GM23338 (cell line): ENCODE data around the gene FGGY. TPM values are rescaled to one million over a fixed set of nuclear protein-coding genes. Genes with fewer than 3 reads are reported as not detected.

Experiments
- ATAC-seq: fragments of 200-7000 bp; cut with Tn5 transposase; 3 replicates; pipeline ENCODE4 v1.9.1; 2020
- DNase-seq: peaks from one replicate; pipeline ENCODE4 v3.0.0-alpha.2; 2015; ENCODE audit warnings: low spot score
- H2AFZ ChIP-seq: fragments of 200-600 bp; sonication (generic); 2 replicates; pipeline ENCODE4 v1.8.0; 2016; ENCODE audit warnings: antibody characterized with exemption, mild to moderate bottlenecking, moderate library complexity
- H3F3A ChIP-seq: fragments of 200-600 bp; sonication (generic); replicated peaks from 2 replicates; pipeline ENCODE4 v1.8.0; 2017; ENCODE audit warnings: antibody characterized with exemption, mixed run types, low read depth
- H3K27ac ChIP-seq: fragments of 200-600 bp; sonication (generic); 2 replicates; pipeline ENCODE4 v1.6.1; 2016; ENCODE audit warnings: low read depth
- H3K27me3 ChIP-seq: fragments of 200-600 bp; sonication (generic); 2 replicates; pipeline ENCODE4 v1.8.0; 2016; ENCODE audit warnings: mild to moderate bottlenecking, mixed run types, moderate library complexity; ENCODE audit not compliant: insufficient read depth
- H3K36me3 ChIP-seq: fragments of 200-600 bp; sonication (generic); 2 replicates; pipeline ENCODE4 v1.8.0; 2016; ENCODE audit warnings: mild to moderate bottlenecking; ENCODE audit not compliant: insufficient read depth
- H3K4me1 ChIP-seq: fragments of 200-600 bp; sonication (generic); 2 replicates; pipeline ENCODE4 v1.8.0; 2016; ENCODE audit warnings: mild to moderate bottlenecking, moderate library complexity; ENCODE audit not compliant: insufficient read depth
- H3K4me2 ChIP-seq: fragments of 200-600 bp; sonication (generic); 2 replicates; pipeline ENCODE4 v1.7.1; 2017; ENCODE audit warnings: mixed run types
- H3K4me3 ChIP-seq: fragments of 200-600 bp; sonication (generic); 2 replicates; pipeline ENCODE4 v1.6.1; 2016; ENCODE audit warnings: mixed run types
- H3K79me2 ChIP-seq: fragments of 200-600 bp; sonication (generic); replicated peaks from 2 replicates; pipeline ENCODE4 v1.8.0; 2017; ENCODE audit warnings: mild to moderate bottlenecking; ENCODE audit not compliant: insufficient read depth
- H3K9me2 ChIP-seq: fragments of 200-600 bp; sonication (generic); 2 replicates; pipeline ENCODE4 v1.8.0; 2017; ENCODE audit not compliant: insufficient read depth
- H4K20me1 ChIP-seq: fragments of 200-600 bp; sonication (generic); replicated peaks from 2 replicates; pipeline ENCODE4 v1.8.0; 2017; ENCODE audit warnings: mild to moderate bottlenecking; ENCODE audit not compliant: insufficient read depth
- H3K27ac Mint-ChIP-seq: 2 replicates; pipeline ENCODE4 v1.8.0; 2020; ENCODE audit warnings: inconsistent platforms, mild to moderate bottlenecking, moderate library complexity, mixed read lengths
- H3K27me3 Mint-ChIP-seq: 3 replicates; pipeline ENCODE4 v1.8.0; 2022; ENCODE audit warnings: low read depth, mild to moderate bottlenecking, moderate library complexity, mixed read lengths, inconsistent platforms; ENCODE audit not compliant: insufficient read depth, poor library complexity
- H3K36me3 Mint-ChIP-seq: 3 replicates; pipeline ENCODE4 v1.8.0; 2021; ENCODE audit warnings: low read depth, mild to moderate bottlenecking, inconsistent platforms, moderate library complexity, mixed read lengths
- H3K4me1 Mint-ChIP-seq: 3 replicates; pipeline ENCODE4 v1.8.0; 2020; ENCODE audit warnings: mild to moderate bottlenecking, inconsistent platforms, mixed read lengths
- H3K4me3 Mint-ChIP-seq: 3 replicates; pipeline ENCODE4 v1.8.0; 2021; ENCODE audit warnings: moderate library complexity, mild to moderate bottlenecking, inconsistent platforms, mixed read lengths
- H3K9me3 Mint-ChIP-seq: 3 replicates; pipeline ENCODE4 v1.8.0; 2020; ENCODE audit warnings: moderate library complexity, mild to moderate bottlenecking, inconsistent platforms, mixed read lengths
- CREB1 ChIP-seq: fragments of 250-450 bp; sonication (Bioruptor Pico); IDR thresholded peaks from 2 replicates; pipeline ENCODE4 v1.5.0; 2020; ENCODE audit warnings: low read depth, mild to moderate bottlenecking, moderate library complexity
- EZH2 ChIP-seq: fragments of 200-600 bp; sonication (generic); IDR thresholded peaks from one replicate; pipeline ENCODE4 v1.8.0; 2017; ENCODE audit warnings: antibody characterized with exemption, mild to moderate bottlenecking, low read depth; ENCODE audit not compliant: unreplicated experiment
- EZH2phosphoT487 ChIP-seq: fragments of 200-600 bp; sonication (generic); IDR thresholded peaks from one replicate; pipeline ENCODE4 v1.8.1; 2018; ENCODE audit warnings: antibody characterized with exemption; ENCODE audit not compliant: unreplicated experiment
- JUNB ChIP-seq: IDR thresholded peaks from one replicate; pipeline ENCODE4 v1.6.1; 2016; ENCODE audit warnings: antibody characterized with exemption; ENCODE audit not compliant: unreplicated experiment
- POLR2AphosphoS5 ChIP-seq: IDR thresholded peaks from 2 replicates; pipeline ENCODE4 v1.6.1; 2016; ENCODE audit warnings: antibody characterized with exemption, low read depth
- STAT1 ChIP-seq: IDR thresholded peaks from one replicate; pipeline ENCODE4 v1.6.1; 2016; ENCODE audit warnings: antibody characterized with exemption; ENCODE audit not compliant: unreplicated experiment
- ZNF114 ChIP-seq: fragments of 250-450 bp; sonication (Bioruptor Pico); IDR thresholded peaks from 2 replicates; pipeline ENCODE4 v1.5.0; 2020; ENCODE audit warnings: mild to moderate bottlenecking, moderate library complexity
- long read RNA-seq: library from polyadenylated mRNA; unstranded; transcript quantifications from one replicate; pipeline ENCODE4 v2.0.0, GENCODE V29; 2020; ENCODE audit not compliant: unreplicated experiment
- polyA plus RNA-seq: library from polyadenylated mRNA; unstranded; fragments of >200 nt; fragmentation: Nextera tagmentation; extraction: Ambion mirVana; gene quantifications from 2 replicates; pipeline ENCODE4 v1.2.1, GENCODE V29; 2016
- total RNA-seq: library from RNA; depleted of rRNA; stranded (reverse); fragments of >200 nt; shearing (Covaris generic); gene quantifications from 2 replicates; pipeline ENCODE4 v1.2.3, GENCODE V29; 2014; rRNA removed
- TF ChIP-seq, protein P1 (sequence below), 2 experiments: fragments of 200-600 bp in 1 of 2; sonication (generic) in 1 of 2; conservative IDR thresholded peaks; 2 replicates each; pipeline versions ENCODE4 v1.5.1 to v1.6.1; 2016 to 2017; ENCODE audit warnings: antibody characterized with exemption in 2 of 2, low read depth in 2 of 2, mild to moderate bottlenecking in 2 of 2, moderate library complexity in 1 of 2
- TF ChIP-seq, protein P2 (sequence below): IDR thresholded peaks from 2 replicates; pipeline ENCODE4 v1.6.1; 2016; ENCODE audit warnings: antibody characterized with exemption

Gene FGGY, protein sequence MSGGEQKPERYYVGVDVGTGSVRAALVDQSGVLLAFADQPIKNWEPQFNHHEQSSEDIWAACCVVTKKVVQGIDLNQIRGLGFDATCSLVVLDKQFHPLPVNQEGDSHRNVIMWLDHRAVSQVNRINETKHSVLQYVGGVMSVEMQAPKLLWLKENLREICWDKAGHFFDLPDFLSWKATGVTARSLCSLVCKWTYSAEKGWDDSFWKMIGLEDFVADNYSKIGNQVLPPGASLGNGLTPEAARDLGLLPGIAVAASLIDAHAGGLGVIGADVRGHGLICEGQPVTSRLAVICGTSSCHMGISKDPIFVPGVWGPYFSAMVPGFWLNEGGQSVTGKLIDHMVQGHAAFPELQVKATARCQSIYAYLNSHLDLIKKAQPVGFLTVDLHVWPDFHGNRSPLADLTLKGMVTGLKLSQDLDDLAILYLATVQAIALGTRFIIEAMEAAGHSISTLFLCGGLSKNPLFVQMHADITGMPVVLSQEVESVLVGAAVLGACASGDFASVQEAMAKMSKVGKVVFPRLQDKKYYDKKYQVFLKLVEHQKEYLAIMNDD
- total RNA-seq (21.0 and 21.4 TPM in 2 replicates), polyA plus RNA-seq (8.5 and 10.9 TPM in 2 replicates)
- long read RNA-seq, partial matches to known transcripts, result 0 of 13 reads
- long read RNA-seq, other reads (novel, unspliced or antisense), result 13 of 13 reads

DNA sequence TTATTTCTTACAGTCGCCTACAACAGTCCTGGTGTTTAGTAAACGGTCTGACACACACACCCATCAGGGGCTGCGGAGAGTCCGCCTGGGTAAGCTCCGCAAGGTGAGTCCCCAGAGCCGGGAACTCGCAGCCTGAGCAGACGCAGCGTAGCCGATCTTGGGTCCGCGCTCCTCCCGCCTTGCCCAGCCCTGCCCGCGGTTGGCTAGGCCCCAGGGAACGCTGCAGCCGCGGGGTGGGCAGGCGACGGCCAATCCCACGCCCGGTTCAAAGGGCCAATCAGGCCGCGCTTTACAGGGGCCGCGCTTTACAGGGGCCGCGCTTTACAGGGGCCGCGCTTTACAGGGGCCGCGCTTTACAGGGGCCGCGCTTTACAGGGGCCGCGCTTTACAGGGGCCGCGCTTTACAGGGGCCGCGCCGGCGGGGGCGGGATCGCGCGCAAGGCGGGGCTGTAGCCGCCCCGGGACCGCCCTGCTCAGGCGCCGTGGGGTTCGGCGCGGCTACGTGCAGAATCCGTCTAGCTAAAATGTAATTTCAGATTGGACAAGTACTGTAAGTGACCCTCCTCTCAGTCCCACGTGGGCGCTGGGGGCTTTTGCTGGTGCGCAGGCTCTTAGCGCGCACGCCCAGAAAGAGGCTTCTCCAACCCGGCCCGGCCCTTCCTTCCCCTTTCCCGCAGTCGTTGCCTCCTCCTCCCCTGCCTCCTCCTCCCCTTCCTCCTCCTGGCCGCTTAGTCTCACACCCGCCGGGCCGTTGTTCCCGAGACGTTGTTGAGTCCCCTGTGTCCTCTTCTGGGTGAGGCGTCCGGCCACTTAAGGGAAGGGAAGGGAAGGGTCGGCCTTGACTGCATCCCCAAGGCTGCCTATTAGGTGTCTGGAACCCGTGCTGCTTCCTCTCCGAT, at the start of gene FGGY:
Gene FGGY, plus strand, starts transcription at position 737 of the 899 bp plus-strand sequence. CDS start 24,456 bp downstream, outside the sequence.
- H3K27ac ChIP-seq, result peak within 1 kb of the TSS; percentile 98
- 0 out of 2 replicates have a peak, but pooled peaks cover 5% of the 10 kb centered on the region for H3K27me3 ChIP-seq
- peak within 1 kb of the TSS; percentile 75 for H2AFZ ChIP-seq
- Mint-ChIP-seq H3K4me1 (peaks cover 19% of the 10 kb centered on the region), H3K27me3 (no peaks in the 10 kb centered on the region), H3K4me3 (peak within 1 kb of the TSS; percentile 80), H3K27ac (peak within 1 kb of the TSS; percentile 92), H3K36me3 (peaks cover 10% of the 10 kb centered on the region; the same call in 2 of the 3 replicates), H3K9me3 (peaks cover 4% of the 10 kb centered on the region; the same call in 2 of the 3 replicates)
- peaks cover 23% of the 10 kb centered on the region for H3K4me1 ChIP-seq
- peak; percentile 96 for ATAC-seq
- H3K79me2 ChIP-seq, result no peaks in the 10 kb centered on the region; the same call in 1 of the 2 replicates
- peak within 1 kb of the TSS; percentile 50 for H3K4me3 ChIP-seq
- H3K36me3 ChIP-seq, result no peaks in the 10 kb centered on the region
- peak within 1 kb of the TSS; percentile 72 for H3K4me2 ChIP-seq
- peak; percentile 95 for DNase-seq
- H4K20me1 ChIP-seq, result no peaks in the 10 kb centered on the region
- 0 out of 2 replicates have a peak, but pooled peaks cover 8% of the 10 kb centered on the region for H3F3A ChIP-seq
- TF ChIP-seq CREB1 (CRISPR knock-in tag) (peak; percentile 10; the same call in 1 of the 2 replicates), POLR2AphosphoS5 (peak; percentile 75), EZH2 (no peak)
- H3K9me2 ChIP-seq, result no peaks in the 10 kb centered on the region; the same call in 1 of the 2 replicates

DNA sequence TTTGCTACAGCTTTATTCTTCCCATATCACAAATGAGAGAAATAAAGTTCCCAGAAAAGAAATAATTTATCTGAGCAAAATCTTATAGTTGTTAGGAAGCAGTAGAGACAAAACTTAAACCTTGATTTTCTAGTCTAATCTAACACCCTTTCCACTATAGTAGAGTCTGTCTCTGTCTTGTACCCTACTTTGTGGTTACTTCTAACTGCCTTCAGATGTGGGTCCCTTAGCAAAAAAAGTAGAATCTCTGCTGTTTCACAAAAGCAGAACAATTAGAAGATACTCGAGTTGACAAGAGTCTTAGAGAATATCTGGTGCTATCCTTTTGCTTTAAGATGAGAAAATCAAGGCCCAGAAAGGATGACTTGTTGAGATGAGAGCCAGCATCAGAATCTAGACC, 48.1 kb upstream of the FGGY start:
- Mint-ChIP-seq H3K4me1 (no peaks in the 10 kb centered on the region), H3K4me3 (no peak overlapping the region), H3K9me3 (peaks cover 58% of the 10 kb centered on the region), H3K27me3 (peaks cover 2% of the 10 kb centered on the region), H3K27ac (no peak overlapping the region), H3K36me3 (peaks cover 36% of the 10 kb centered on the region)
- H4K20me1 ChIP-seq, result no peaks in the 10 kb centered on the region
- peaks cover 10% of the 10 kb centered on the region; the same call in 1 of the 2 replicates for H3K9me2 ChIP-seq
- H3K27ac ChIP-seq, result no peak overlapping the region
- DNase-seq, result no peak
- no peak overlapping the region for H3K4me2 ChIP-seq
- H3K36me3 ChIP-seq, result no peaks in the 10 kb centered on the region; the same call in 1 of the 2 replicates
- H3K4me1 ChIP-seq, result no peaks in the 10 kb centered on the region
- H3K27me3 ChIP-seq, result no peaks in the 10 kb centered on the region
- ATAC-seq, result no peak
- H3K79me2 ChIP-seq, result no peaks in the 10 kb centered on the region
- H2AFZ ChIP-seq, result no peak overlapping the region
- H3K4me3 ChIP-seq, result no peak overlapping the region
- no peaks in the 10 kb centered on the region for H3F3A ChIP-seq
- TF ChIP-seq, protein P1, sequence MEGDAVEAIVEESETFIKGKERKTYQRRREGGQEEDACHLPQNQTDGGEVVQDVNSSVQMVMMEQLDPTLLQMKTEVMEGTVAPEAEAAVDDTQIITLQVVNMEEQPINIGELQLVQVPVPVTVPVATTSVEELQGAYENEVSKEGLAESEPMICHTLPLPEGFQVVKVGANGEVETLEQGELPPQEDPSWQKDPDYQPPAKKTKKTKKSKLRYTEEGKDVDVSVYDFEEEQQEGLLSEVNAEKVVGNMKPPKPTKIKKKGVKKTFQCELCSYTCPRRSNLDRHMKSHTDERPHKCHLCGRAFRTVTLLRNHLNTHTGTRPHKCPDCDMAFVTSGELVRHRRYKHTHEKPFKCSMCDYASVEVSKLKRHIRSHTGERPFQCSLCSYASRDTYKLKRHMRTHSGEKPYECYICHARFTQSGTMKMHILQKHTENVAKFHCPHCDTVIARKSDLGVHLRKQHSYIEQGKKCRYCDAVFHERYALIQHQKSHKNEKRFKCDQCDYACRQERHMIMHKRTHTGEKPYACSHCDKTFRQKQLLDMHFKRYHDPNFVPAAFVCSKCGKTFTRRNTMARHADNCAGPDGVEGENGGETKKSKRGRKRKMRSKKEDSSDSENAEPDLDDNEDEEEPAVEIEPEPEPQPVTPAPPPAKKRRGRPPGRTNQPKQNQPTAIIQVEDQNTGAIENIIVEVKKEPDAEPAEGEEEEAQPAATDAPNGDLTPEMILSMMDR (conservative IDR thresholded peaks at IDR 0.05; ENCODE audit: low read depth in 2 of 2), result no peak
- TF ChIP-seq EZH2phosphoT487 (no peak), JUNB (no peak), ZNF114 (CRISPR knock-in tag) (no peak), EZH2 (no peak), STAT1 (no peak), CREB1 (CRISPR knock-in tag) (no peak)
- TF ChIP-seq, protein P2, sequence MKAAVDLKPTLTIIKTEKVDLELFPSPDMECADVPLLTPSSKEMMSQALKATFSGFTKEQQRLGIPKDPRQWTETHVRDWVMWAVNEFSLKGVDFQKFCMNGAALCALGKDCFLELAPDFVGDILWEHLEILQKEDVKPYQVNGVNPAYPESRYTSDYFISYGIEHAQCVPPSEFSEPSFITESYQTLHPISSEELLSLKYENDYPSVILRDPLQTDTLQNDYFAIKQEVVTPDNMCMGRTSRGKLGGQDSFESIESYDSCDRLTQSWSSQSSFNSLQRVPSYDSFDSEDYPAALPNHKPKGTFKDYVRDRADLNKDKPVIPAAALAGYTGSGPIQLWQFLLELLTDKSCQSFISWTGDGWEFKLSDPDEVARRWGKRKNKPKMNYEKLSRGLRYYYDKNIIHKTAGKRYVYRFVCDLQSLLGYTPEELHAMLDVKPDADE, result no peak
